HG03521 (cell line): ENCODE results near the gene TAF1L.
"Not testable (repeated sequence)": the region's sequence is repeated elsewhere in the genome, so short reads cannot be mapped to it uniquely, and the experiment has no call there.

Experiments used
- ATAC-seq: cut with Tn5 transposase; IDR thresholded peaks from one replicate; pipeline ENCODE4 v1.9.1; 2021; ENCODE audit warnings: mild to moderate bottlenecking, moderate library complexity; ENCODE audit not compliant: unreplicated experiment

TAF1L gene, protein sequence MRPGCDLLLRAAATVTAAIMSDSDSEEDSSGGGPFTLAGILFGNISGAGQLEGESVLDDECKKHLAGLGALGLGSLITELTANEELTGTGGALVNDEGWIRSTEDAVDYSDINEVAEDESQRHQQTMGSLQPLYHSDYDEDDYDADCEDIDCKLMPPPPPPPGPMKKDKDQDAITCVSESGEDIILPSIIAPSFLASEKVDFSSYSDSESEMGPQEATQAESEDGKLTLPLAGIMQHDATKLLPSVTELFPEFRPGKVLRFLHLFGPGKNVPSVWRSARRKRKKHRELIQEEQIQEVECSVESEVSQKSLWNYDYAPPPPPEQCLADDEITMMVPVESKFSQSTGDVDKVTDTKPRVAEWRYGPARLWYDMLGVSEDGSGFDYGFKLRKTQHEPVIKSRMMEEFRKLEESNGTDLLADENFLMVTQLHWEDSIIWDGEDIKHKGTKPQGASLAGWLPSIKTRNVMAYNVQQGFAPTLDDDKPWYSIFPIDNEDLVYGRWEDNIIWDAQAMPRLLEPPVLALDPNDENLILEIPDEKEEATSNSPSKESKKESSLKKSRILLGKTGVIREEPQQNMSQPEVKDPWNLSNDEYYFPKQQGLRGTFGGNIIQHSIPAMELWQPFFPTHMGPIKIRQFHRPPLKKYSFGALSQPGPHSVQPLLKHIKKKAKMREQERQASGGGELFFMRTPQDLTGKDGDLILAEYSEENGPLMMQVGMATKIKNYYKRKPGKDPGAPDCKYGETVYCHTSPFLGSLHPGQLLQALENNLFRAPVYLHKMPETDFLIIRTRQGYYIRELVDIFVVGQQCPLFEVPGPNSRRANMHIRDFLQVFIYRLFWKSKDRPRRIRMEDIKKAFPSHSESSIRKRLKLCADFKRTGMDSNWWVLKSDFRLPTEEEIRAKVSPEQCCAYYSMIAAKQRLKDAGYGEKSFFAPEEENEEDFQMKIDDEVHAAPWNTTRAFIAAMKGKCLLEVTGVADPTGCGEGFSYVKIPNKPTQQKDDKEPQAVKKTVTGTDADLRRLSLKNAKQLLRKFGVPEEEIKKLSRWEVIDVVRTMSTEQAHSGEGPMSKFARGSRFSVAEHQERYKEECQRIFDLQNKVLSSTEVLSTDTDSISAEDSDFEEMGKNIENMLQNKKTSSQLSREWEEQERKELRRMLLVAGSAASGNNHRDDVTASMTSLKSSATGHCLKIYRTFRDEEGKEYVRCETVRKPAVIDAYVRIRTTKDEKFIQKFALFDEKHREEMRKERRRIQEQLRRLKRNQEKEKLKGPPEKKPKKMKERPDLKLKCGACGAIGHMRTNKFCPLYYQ (N-terminal part only)

DNA sequence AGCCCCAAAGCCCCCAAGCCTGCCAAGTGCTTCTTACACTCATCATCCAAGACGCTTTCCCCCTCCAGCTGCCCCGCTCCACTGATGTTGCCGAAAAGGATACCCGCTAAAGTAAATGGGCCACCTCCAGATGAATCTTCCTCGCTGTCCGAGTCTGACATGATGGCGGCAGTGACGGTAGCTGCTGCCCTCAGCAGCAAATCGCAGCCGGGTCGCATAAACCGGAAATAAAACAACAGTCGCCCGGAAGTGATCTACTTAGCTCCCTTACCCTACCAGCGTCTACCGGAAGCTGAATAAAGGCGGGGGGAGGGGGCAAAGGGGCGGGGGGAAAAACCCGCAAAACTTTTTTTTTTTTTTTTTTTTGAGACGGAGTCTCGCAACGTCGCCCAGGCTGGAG, at the start of gene TAF1L:
TAF1L (minus strand) TSS at position 308 of the 400 bp plus-strand sequence; CDS start at position 218, 90 bp downstream.
- ATAC-seq = no peak

DNA sequence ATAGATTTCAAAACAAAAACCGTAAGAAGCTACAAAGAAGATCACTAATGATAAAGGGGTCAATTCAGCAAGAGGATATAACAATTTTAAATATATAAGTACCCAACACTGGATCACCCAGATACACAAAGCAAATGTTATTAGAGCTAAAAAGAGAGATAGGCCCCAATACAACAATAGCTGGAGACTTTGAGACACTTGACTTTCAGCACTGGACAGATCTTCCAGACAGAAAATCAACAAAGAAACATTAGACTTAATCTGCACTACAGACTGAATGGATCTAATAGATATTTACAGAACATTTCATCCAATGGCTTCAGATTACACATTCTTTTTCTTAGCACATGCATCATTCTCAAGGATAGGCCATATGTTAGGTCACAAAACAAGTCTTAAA, 46.3 kb upstream of the TAF1L start:
- no peak for ATAC-seq

DNA sequence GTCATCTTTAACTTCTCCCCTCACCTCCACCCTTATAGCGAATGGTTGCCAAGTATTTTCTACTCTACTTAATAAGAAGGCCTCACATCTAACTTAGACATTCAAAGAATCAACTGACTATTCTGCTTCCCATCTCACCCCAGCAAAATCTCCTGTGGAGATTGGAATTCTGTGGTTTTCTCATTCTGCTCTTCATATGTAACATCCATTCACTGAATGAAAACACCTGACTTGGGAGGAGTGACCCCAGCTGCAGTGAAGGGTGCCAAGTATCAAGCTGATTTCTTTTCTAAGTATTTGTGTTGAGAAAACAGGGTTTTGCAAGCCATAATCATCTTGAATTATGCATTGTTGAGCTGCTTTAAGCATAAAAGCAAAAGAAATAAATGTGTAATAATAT, 42.5 kb upstream of the TAF1L start:
- no peak for ATAC-seq

DNA sequence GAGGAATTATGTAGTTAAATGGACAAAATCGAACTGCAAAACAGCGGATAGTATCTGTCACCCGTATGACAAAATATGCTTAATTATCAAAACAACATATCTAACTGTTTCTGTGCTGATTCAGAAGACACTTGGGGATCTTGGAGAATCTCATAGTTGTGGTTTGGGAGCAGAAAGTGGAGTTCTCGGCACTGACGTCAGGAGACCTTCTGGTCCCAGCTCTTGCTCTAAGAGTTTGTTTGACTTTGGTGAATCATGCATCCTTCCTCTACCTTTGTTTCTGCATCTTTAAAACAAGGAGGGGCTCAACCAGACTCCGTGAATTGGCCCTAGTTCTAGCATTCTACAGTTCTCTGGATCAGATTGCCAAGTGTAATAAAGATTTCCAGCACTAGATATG, 37.0 kb upstream of the TAF1L start:
- ATAC-seq = no peak

DNA sequence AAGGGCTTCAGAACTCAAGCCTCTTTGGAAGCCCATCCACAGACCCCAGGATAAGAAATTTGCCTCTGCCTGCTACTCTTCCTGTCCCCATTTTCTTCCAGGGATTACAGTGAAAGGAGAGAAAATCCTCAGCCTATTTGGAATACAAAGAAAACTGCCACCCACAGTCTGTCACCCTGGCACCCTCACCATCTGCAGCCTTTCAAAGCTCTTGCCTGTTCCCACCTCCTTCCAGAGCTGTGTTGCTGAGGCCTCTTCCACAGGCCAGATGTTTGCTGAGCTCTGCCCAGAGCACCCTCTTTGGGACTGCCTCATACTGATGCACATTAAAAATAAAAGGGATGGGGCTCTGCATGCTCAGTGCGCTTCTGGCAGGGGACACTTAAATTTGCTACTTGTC, 35.9 kb upstream of the TAF1L start:
- no peak for ATAC-seq

DNA sequence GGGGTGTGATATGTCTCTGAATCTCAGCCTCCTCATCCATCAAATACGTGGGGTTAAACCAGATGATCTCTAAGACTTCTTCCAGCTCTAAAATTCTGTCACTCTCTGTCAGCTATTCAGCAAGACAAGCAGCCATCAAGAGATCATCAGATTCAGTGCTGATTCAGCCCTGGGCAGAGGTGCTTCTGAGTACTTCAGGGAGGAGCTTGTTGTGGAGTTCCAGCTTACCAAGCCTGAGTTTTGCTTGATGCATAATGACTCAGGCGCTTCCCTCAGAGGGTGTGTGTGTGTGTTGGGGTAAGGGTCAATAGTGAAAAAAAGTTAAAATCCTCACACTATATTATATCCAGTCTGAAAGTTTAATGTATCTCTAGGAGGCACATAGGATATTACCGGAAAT, 29.6 kb upstream of the TAF1L start:
- no peak for ATAC-seq

DNA sequence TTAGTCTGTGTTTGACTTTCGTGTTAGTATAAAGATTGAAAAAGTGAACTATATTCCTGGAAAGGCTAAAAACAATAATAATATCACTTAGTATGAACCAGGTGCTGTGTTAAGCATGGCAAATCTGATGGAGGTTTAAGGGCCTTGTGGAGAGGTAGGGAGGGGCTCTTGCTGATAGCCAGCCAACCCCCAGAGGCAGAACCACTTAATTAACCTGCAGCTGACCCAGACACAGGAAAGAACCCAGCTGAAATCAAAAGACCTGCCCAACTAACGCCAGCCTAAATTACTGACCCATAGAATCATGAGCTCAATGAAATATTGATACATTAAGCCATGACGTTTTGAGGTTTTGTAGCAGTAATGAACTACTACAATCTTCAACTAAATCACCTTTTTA, 28.3 kb upstream of the TAF1L start:
- ATAC-seq = no peak

DNA sequence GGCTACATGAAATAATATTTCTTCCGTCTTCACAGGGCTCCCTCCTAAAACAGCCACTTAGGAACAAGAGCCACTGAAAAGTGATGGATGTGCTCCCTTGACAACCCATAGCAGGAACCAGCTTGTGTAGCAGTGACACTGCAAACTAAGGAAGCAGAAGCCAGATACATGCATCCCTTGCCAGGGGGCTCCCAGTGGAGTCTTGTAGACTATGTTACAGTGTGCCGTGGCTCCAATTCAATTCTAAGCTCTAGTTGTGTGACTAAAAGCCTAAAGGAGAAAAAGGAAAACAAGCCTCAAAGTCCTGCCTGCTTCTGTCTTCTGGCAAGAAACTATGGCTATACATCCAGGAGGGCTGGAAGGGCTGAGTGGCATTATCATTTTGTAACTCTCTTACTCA, 12.2 kb upstream of the TAF1L start:
- no peak for ATAC-seq

DNA sequence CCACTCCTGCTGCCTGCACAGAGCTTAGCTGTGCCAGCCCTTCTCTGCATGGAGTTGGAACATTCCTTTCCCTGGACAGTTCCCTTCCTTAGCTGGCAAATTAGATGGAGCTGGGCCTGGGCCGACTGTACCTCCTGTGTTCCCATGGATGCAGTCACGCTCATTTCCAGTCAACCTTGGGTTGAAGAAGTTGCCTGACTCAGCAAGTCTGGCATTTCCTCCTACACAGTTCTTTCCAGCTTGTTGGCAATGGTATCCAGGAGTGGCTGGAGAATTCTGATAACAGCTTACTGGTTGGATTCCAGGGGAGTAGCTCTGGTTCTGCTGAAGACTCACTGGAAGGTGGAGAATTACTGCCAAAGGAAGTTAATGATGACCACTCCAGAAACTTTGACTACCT, 9.2 kb upstream of the TAF1L start:
- no peak for ATAC-seq

DNA sequence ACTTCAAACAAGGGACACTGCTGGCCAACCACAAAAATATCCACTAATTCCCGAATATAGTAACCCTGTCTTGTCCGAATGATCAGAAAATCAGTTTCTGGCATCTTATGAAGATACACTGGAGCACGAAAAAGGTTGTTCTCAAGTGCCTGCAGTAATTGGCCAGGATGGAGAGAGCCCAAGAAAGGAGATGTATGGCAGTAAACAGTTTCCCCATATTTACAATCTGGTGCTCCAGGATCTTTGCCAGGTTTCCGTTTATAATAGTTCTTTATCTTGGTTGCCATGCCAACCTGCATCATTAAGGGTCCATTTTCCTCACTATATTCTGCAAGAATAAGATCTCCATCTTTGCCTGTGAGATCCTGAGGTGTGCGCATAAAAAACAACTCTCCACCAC, 2.3 kb downstream of the TAF1L start:
- not testable (repeated sequence) for ATAC-seq

DNA sequence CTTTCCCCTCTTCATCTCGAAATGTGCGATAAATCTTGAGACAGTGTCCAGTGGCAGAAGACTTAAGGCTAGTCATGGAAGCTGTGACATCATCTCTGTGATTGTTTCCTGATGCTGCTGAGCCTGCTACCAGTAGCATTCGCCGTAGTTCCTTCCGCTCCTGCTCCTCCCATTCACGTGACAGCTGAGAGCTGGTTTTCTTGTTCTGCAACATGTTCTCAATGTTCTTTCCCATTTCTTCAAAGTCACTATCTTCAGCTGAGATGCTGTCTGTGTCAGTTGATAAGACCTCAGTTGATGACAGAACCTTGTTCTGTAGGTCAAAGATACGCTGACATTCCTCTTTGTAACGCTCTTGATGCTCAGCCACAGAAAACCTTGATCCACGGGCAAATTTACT, 3.5 kb downstream of the TAF1L start:
- no peak for ATAC-seq

DNA sequence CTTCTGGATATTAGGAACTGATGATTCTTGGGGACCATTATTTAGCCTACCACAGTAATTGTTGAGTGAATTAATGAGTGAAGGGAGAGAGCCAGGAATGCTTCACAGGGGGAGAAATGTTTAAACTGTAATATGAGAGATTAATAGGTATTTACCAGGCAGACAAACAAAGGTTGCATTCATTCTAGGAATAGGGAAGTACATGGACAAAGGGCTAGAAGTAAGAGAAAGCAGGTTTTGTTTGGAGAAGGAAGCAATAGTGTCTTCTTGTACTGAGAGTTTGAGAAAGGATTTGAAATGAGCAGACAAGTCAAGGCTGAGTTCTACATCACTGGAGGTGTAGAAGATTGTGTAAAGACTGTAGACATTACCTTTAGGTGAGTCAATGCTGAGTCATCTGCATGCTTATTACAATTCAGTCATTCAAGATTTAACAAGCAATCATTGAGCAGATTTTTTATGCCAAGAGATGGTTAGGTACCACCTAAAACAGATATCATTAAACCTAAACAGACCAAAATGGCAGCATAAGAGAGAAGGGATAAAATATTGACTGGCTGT, 8.0 kb downstream of the TAF1L start:
- ATAC-seq = no peak

DNA sequence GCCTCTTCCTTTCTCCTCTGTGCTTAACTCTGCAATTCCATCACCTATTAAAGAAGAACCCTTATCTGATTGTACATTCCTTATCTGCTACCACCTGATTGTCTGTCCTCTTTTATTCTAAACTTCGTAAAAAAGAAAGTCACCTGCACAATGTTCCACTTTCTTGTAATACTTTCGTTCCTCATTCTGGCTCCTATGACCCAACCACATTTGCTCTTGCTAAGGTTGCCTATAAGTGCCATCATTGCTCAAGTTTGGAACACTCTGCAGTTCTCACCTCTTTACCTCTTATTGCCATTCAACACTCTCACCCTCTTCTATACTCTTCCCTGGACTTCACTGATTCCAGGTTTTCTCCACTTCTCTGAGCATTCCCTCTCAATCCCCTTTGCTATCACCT, 10.1 kb downstream of the TAF1L start:
- ATAC-seq = no peak

DNA sequence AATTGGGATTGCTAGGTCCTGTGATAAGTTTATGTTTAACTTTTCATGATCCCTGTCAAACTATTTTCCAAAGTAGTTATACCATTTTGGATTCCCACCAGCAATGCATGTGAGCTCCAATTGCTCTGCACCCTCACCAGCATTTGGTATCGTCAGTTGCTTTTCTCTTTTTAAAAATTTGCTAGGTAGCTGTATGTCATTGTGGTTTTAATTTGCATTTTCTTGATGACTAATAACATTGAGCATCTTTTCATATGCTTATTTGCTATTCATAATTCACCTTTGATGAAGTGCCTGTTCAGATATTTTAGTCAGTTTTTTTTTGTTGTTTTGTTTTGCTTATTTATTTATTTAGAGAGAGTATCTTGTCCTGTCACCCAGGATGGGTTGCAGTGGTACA, 12.5 kb downstream of the TAF1L start:
- ATAC-seq = no peak

DNA sequence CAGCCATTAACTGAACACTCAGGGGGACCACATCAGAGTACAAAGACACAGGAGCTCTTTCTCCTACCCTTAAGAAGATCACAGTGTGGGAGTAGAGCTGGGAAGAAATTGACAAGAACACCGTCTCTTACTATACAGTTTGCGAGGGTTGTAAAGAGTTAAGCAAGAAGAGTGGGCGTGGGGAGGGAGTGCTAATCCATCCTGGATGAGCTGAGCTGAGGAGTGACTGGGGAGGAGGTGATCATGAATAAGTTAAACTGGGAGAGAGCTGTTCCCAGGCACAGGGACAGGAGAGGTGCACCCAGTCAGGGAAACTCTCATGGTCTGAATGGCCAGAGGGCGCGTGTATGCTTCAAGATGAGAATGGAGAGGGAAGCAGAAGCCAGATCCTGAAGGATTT, 17.2 kb downstream of the TAF1L start:
- ATAC-seq = no peak

DNA sequence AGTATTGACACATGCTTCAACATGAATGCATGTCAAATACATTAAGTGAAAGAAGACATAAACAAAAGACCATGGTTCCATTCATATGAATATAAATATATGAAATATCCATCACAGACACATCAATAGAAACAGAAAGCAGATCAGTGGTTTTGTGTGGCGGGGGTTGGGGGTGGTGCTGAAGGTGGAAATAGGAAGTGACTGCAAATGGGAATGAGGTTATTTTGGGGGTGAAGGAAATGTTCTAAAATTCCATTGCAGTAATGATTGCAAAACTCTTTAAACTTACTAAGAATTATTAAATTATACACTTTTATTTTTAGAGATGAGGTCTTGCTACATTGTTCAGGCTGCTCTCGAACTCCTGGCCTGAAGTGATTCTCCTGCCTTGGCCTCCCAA, 28.7 kb downstream of the TAF1L start:
- ATAC-seq = no peak

DNA sequence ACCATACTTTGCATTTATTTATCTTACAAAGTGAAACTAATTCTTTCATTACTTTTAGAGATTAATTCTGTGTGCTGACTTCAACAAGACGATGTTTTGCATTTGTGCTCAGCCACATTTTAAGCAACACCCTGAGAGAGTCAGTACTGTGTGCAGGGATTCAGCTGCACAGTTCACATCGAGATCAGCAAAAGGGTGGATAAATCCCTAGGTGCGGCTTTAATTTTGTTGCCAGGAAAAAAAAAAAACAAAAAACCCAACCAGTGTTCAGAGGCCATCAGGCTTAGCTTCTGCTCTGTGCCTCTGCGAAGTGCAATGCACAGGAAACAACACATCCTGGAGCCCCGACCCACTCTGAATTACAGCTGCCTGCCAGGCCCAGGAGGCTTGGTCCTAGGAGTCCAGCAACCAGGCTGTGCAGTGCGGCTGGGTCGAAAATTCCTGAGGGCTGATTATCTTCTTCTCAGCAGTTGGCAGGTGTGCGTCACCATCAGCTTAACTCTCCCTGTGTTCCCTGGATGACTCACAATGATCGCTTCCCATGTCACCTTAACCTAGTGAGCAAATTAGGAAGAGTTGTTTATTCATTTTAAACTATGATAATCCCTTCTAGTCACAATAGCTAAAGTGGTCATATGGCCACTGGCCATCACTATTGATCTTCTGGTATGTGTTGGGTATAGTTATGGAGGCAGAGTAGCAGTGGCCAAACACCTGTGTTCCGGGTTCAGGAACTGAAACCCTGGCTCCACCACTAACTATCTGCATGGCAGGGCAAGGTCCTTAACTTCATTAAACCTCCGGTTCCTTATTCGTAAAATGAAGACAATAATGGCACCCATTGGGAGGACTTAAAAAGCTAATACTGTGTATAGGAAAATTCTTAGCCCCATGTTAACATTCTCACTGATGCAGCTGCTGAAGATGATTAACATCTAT, 31.3 kb downstream of the TAF1L start:
- no peak for ATAC-seq

DNA sequence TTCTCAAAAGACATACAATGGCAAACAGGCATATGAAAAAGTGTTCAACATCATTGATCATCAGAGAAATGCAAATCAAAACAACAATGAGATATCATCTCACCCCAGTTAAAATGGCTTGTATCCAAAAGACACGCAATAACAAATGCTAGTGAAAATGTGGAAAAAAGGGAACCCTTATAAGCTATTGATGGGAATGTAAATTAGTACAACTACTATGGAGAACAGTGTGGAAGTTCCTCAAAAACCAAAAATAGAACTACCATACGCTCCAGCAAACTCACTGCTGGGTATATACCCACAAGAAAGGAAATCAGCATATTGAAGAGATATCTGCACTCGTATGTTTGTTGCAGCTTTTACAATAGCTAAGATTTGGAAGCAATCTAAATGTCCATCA, 36.4 kb downstream of the TAF1L start:
- not testable (repeated sequence) for ATAC-seq

DNA sequence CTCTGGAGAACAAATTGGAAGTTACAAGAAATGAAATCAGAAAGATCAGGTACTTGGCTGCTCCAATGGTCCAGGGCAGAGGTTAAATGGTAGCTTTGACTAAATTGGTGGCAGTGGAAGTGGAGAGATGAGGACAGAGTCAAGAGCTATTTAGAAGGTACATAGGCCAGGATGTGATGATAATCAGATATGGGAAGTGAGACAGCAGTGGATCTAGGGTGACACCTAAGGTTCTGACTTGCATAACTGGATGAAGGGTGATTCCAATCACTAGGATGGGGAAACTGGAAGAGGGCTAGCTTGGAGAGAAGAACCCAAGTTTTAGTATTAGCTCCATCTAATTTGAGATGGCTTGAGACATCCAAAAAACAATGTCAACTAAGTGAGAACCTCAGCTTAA, 38.5 kb downstream of the TAF1L start:
- no peak for ATAC-seq
